ENCODE measurements around the gene DLGAP1.

Gene DLGAP1

DNA sequence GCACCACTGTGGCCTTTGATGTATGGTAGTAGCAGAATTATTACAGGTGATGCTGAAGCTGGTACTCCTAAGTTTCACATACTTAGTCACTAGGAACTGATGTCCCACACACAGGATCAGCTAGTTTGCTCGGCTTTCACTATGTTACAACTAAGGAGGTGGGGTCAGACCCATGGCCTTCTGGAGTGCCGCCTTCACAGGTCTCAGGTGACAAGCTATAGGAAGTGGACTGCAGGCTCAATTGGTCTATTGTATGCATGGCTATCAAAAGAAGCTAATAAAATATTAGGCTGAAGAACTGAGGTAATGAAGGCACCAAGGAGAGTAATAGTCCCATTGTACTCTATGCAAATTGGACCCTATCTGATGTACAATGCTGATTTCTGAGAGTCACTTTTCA, 170.6 kb downstream of the DLGAP1 start:
- DNase-seq = no peak

DNA sequence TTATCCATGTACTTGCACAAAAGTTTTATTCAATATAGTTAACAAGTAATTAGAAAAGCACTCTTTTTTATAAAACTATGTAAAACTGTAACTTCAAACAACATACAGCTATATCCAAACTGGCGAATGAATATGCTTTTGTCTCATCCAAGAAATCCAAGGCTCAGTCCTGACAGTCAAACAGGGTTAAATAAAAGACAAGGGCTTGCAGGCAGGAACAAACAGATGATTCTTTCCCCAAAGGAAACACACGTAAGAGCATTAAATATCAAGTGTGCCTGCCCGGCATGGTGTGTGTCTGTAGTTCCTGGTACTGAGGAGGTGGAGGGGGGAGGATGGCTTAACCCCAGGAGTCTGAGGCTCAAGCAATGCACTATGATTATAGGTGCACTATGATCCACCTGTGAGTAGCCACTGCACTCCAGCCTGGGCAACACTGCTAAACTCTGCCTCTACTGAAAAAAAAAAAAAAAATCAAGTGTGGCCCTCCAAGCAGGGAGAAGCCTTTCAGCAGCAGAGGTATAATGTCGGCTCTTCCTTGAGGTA, 171.3 kb downstream of the DLGAP1 start:
- DNase-seq = no peak

DNA sequence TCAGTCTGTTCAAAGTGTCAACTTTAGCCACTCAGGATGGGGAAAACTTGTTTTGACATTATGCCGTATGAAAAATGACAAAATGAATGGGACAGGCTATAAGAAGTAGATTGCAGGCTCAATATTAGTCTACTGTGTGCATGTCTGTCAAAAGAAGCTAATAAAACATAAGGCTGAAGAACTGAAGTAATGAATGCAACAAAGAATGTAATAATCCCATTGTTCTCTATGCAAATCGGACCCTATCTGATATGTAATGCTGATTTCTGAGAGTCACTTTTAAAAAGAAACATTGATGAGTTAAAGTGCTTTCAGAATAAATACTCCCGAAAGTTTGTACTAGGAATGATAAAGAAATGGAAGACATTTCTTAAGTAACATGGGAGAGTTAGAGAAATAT, 172.2 kb downstream of the DLGAP1 start:
- no peak for DNase-seq

DNA sequence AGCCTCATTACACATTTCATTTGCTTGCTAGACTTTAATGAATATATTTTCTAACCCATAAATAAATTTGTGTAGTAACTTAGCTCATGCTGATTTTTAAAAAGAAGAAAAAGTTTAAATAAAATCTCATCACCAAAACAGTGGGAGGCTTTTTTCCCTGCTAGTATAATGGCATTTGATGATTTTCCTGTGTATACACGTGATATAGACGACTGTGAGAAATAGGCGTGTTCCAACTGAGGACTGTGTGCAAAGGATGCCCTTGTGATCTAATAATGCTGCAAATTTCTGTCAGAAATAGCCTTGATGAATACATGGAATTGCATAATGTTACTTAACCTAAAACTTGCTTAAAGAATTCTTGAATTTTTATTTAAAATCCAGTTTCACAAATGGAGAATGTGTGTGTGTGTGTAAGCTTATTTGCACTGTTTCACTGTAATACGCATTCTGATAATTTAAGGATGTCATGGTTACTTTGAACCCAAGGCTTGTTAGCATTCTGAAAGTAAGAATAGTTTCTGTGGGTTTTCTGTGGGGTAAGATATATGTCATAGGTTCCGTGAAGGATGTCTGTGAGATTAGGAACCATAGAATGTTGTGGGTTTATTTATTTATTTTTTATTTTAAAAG, 178.0 kb downstream of the DLGAP1 start:
- no peak for DNase-seq

DNA sequence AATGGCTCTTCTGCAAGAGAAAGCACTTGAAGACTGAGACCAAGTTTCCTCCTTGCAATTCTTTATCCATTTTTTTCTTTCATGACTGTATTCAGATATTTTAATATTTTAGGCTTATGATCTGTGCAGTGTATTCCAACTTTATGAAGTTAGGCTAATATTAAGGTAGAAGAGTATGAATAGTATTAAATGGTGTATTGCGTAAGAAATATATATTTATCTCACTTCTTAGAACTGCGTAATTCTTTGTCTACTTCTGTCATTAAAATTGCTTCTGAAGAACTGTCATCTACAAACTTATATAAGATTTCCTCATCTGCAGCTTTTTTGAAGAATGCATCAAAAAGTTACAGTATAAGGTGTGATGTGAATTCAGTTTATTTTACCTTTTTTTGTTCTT, 183.2 kb downstream of the DLGAP1 start:
- no peak for DNase-seq

DNA sequence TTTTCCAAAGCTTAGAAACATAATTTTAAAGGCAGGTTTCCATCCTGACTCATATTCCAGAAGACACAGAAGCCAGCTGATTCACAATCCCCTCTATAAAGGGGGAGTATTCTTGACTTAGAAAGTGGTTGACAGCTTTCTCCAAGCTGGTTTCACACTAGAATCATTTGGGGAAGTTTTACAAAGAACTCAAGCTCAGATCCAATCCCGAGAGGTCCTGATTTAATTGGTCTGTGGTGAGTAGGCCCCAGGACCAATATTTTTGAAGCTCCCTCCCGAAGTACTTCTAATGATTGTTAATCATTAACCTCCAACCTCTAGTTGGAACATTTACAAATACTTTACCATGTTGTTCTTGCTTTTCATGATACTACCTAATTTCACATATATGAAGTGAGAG, 184.1 kb downstream of the DLGAP1 start:
- DNase-seq = no peak

DNA sequence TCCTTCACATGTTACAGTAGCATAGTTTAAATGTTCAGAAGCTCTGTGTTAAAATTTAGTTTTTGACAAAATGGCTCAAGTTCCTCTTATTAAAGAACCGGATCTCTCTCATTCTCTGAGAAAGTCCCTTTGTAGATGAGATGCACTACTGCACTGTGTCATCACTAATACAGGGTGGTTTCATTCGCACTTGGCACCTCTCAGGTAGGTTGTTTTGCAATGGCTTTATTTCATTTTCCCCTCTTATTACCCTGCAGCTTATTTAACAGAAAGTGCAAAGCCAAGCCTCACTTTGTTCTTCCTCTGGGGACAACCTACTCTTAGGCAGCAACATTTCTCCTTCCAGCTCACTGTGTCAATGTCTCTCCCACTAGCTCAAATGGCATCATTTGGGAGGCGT, 185.1 kb downstream of the DLGAP1 start:
- DNase-seq = no peak

DNA sequence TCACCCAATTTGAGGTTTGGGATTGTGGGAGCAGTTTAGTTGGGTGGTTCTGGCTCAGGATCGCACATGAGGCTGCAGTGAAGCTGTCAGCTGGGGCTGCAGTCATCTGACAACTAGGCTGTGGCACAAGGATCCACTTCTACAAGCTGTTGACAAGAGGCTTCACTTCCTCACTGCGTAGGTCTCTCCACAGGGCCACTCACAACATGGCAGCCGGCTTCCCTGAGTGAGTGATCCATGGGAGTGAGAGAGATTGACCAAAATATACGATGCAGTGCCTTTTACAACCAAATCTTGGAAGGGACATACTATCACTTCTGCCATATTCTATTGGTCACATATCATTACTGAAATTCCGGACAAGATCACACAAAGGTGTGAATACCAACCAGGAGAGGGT, 187.5 kb downstream of the DLGAP1 start:
- no peak for DNase-seq

DNA sequence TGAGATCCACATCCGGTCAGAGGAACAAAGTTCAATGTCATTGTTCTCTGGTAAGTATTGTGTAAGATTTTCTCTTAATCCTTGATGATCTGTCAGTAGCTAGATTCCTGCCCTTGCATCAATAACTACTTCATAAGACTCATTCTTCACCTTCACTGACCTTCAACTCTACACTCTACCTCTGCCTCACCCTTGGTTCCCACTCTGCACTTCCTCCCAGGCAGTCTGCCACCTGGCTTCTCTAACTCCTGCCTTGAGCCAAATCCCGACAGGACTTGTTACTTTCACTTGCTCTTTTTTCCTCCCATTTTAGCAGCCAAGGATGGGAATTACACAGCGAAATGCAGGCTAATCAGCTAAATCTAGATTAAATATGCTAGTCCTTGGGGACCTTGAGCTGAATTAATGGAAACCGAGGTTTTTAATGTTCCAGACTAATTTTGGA, 190.7 kb downstream of the DLGAP1 start:
- DNase-seq = no peak

DNA sequence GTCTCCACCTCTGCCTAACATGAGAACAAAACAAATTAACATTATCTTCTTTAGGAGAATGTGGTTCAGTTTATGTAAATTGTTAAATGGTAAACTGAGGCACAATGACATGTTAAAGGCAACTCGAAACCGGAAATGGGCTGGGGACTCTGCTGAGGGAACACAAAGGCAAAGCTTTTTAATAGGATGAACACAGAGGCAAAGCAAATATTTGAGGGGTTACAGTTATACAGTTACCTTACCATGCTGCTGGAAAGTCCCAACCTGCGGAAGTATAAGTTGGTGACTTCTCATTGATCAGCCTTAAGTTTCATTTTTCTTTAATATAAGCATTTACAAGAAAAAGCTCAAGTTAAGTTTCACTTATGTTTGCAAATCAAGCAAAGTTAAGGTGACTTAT, 195.0 kb downstream of the DLGAP1 start:
- no peak for DNase-seq

DNA sequence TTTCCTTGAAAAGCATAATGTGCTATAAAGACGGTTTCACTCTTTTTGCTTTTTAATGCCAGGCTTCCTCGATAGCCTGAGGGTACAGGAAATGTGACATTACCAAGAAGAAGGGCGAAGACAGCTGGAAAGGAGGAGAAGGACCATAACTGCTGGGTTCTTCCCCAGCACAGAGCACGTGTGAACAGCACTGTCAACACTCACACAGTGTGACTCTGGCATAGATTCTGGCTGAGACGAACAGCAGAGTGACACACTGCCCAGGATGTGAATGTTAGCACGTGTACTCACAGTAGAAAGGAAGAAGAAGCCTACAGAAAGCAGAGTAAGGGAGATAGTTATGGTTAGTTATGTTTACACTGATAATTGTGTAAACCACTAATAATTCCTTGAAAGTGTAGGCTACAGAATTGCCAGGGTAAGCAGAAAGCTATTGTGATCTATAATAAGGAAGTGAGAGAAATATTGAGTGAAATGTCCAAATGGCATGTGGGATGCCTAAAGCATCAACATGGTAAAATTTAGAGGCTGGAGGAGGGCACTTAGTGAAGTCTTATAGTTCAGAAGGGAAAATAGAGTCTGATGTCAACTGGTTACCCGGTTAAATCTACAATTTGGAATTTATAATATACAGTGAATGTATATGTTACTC, 198.2 kb downstream of the DLGAP1 start:
- DNase-seq = no peak

DNA sequence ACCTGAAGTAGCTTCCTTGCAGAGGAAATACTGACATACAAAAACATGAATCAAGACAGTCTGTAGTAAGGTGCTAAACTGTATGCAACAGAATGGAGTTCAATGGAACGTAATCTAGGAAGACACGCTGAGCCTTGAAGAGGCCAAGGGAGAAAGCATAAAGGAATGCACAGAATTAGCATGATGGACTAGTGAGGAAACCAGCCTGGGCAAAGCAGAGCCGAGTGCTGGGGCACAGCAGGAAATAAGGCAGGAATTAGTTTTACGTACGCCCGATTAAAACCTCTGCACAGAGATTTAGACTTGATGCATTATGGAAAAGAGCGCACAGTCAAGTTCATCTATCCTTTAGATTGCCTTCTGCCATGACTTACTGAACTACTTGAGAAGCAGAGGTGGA, 200.3 kb downstream of the DLGAP1 start:
- no peak for DNase-seq

DNA sequence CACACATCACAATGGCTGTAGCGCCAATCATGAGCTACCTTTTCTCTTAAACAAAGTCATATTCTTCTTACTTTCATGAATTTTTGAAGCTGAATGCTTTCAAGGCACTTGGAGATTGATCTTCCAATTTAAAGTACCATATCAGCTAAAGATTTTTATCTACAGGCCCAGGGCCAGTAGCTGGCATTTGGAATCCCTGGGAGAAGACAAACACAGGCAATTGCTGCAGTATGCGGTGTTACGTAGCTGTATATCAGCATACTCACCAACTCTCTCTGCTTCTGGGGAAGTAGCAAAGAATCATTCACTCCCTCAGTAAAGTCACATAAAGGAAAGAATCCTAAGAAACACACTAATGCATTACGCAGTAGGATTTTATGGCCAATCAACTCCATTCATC, 202.3 kb downstream of the DLGAP1 start:
- DNase-seq = no peak

DNA sequence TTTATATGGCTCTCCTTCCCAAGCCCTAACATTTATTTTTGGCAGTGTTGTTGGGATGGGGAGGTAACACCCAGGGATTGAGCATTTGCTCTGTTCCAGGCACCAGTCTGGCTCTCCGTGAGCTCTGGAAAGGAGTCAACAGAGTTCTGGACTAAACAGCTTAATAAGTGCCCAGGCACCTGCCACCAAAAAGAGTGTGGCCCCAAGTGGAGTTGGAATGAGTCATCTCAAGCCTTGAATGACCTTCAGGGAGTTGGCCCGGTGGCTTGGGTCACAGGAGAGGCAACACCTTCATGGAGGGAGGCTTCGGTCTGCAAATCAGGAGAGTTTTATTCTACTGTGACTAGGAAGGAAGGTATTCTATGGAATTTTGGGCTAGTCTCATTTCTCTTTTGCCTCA, 203.2 kb downstream of the DLGAP1 start:
- DNase-seq = no peak

DNA sequence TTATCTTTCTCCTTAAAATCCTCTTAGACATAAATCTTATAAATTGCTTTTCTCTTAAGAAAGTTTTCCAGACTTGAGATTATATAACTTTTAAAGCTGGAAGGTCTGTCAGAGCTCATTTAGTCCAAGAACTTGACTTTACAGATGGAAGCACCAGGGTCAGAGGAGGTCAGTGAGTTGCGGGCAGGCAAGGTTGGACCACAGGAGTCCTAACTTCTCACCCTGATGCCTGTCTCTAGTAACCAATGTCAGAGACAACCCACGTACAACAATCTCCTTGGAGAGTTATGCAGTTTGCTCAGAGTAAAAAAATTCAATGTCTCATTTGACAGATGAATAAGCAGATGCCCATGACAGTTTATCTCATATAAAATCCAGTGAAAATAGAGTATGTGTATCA, 203.9 kb downstream of the DLGAP1 start:
- DNase-seq = no peak

DNA sequence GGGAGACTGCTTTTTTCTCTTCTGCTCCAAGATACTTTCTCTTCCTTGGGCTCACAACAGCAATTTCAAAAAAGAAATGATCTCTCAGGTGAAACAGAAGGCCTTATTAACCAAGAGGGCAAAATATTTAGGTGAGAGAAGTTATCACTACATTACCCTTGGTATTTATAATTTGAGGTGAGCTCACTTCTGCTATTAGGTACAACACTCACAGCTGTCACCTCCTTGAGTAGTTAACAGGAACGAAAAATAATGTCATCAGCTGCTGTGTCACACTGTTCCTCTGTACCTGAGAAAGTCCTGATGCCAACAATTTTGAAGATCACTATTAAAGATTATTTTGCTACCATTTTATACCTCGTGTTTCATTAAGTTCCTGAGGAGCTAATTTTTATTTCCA, 205.0 kb downstream of the DLGAP1 start:
- no peak for DNase-seq

DNA sequence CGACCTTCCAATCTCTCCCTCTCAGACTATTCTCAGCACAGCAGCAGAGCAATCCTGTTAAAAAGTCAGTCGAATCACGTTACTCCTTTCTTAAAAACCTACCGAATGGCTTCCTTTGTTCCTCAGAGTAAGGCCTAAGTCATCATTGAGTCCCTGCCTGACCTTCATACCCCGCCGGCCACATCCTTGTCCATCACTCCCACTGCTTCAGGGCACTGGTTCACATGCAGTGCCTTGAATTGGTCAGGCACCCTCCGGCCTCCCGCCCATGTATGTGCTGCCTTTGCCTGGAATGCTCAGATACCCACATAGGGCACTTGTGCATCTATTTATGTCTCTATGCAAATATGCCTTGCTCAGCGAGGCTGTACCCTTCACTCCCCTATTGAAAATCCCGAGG, 206.4 kb downstream of the DLGAP1 start:
- DNase-seq = no peak

DNA sequence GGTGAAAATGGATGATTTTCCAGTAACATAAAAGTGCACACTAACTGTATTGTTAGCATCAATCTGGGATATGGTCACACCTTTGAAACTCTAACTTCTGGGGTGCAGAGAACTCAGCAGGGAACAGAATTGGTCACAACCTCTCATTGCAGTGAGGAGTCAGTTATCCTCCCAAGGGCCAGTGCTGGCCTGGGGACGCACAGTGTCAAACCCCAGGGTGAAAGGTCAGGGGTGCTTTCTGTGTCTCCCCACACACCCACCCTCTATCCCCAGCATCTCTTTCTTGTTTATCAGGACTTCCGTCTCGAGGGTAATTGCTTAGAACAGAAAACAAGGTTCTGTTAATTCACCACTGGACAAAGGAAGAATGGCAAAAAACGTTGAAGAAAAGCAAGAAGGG, 208.7 kb downstream of the DLGAP1 start:
- DNase-seq = no peak

DNA sequence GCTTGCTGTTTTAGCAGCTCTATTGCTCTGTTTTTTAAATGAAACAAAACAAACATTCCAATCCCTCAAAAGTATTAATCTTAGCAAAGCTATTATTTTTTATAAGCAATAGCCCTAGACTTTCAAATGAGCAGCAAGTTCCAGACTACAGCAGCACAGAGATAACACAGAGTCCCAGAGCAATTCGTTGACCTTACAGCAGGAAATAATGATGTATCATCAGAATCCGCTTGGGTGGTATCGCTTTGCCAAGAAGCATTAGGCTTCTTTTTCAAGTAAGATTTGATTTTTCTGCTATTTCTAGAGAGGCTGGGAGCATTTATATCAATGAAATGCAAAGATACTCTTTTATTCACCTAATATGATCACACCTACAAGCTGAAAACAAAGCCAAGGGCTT, 209.7 kb downstream of the DLGAP1 start:
- no peak for DNase-seq

DNA sequence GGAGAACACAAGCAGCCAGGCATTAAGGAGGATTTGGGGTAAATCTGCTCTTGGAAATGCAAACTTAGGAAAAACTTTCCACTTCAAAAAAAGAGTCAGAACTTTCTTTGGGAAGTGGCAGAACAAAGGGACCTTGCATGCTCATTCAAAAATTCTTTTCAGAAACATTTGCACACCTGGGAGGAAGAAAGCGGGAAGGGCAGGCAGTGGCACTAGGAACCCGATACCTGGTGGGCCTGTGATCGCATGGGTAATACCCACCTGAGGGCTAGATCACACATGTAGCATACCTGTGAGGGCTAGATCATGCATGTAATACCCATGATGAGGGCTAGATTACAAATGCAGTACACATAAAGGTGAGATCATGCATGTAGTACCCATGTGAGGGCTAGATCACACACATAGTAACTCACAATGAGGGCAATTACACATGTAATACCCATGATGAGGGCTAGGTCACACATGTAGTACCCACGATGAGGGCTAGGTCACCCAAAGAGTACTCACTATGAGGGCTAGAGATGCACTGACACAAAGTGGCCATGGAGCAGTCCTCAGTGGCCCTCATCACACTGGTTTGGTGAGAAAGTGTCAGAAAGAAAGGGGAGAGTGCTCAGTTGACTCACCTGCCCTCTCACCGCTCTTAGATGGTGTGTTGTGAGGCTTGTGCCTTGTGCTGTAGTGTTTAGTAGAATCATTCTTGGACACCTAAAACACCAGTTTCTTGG, 212.5 kb downstream of the DLGAP1 start:
- no peak for DNase-seq

DNA sequence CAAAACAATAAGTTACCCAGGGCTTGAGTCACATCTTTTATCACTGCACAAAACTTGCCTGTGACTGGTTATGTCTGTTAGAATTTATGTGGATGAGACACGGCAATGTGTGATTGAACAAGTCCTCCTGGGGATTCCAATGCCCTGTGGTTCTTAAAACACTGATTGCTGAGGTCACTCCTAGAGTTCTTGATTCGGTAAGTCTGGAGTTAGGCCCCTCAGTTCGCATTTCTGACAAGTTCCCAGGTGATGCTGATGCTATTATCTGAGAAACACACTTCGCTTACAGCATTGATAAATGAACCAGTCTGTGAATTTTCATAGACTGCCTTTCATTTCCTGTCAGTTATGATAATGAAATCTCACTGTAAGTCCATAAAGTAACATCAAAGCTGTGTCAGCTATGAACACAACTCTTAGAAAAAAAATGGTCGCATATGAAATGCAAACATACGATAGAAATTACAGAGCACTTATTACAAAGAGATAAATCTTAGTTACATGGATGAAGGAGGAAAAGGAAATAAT, 214.0 kb downstream of the DLGAP1 start:
- no peak for DNase-seq

DNA sequence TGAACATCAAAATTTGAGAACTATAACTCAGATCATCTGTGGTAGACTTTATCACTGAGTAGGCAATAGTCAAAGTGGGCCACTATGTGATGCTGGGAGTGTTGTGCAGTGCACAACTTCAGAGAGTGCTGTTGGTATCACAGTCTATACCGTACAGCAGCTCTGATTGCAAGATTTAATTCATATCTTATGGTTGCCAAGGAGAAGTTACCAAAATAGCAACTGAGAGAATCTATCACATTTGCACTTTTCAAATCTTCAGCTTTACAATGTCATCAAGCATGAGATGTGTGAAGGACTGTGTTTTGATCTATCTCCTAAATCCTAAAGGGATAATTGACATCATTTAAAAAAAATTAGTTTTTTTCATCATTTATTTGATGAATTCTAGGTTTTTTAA, 216.1 kb downstream of the DLGAP1 start:
- DNase-seq = no peak

DNA sequence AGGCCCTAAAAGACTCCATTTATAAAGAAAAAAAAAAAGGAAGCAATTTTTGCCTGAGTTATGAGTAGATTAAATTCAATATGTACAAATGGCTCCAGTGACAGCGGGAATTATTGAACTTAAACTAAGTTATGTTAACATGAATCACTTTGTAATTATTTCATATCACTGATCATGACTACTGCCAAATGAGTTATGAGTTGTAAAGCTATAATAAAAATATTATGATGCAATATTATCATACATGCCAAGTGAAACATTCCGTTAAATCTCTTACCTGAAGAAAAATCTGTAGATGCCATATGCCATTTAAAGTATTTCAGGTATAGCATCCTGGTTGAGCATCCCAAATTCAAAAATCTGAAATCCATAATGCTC, 217.5 kb downstream of the DLGAP1 start:
- DNase-seq = no peak

All from NK-92 treated with Interleukin-12 subunit alpha and Interleukin-12 subunit beta, amount 100 ng/mL, for 24 hours (cell line).